ENCODE results near the gene UBASH3B. TPM values are rescaled to one million over a fixed set of nuclear protein-coding genes. Genes with fewer than 3 reads are reported as not detected.

UBASH3B gene
- polyA plus RNA-seq, 1 experiment = 19.1 TPM

GRCh38 chr11:122646549-122647340 lies 8.8 kb upstream of the UBASH3B start:
- ChIA-PET CTCF (interaction anchor here (1.0 to 2.0 kb wide), 6 partner anchors 10 to 207 kb away, joined by 3 to 11 read pairs (median 8); no protein-coding TSS in a partner anchor), POLR2A (no interaction called here)
- H3K4me3 ChIP-seq (ENCODE audit: low read depth, low read length) = no peak overlapping the region
- TF ChIP-seq CTCF (IDR thresholded peaks at IDR 0.05; ENCODE audit: low read depth, low read length) = no peak
- H3K27ac ChIP-seq (ENCODE audit: low read depth, low read length) = peak overlapping the region; percentile 74
- DNase-seq (ENCODE audit: low read depth, low spot score) = no peak
- H3K9me3 ChIP-seq (ENCODE audit: control insufficient read depth, insufficient read depth, low read length) = no peaks in the 10 kb centered on the region
- no peaks in the 10 kb centered on the region for H3K27me3 ChIP-seq (ENCODE audit: control insufficient read depth, insufficient read depth, low read length)

GRCh38 chr11:122647736-122648275 lies 7.7 kb upstream of the UBASH3B start:
- POLR2A ChIA-PET = no interaction called here
- no peaks in the 10 kb centered on the region for H3K27me3 ChIP-seq (ENCODE audit: control insufficient read depth, insufficient read depth, low read length)
- CTCF ChIA-PET = interaction anchor here (1.3 to 2.0 kb wide), 5 partner anchors 15 to 206 kb away, joined by 3 to 11 read pairs (median 9); no protein-coding TSS in a partner anchor

GRCh38 chr11:122649116-122649515 lies 6.4 kb upstream of the UBASH3B start:
- H3K27ac ChIP-seq (ENCODE audit: low read depth, low read length) = no peak overlapping the region
- ChIA-PET POLR2A (no interaction called here), CTCF (interaction anchor here (0.6 kb wide), 1 partner anchor 370 kb away, joined by 3 read pairs; no protein-coding TSS in a partner anchor)
- no peak for DNase-seq (ENCODE audit: low read depth, low spot score)
- H3K27me3 ChIP-seq (ENCODE audit: control insufficient read depth, insufficient read depth, low read length) = no peaks in the 10 kb centered on the region
- TF ChIP-seq CTCF (IDR thresholded peaks at IDR 0.05; ENCODE audit: low read depth, low read length) = no peak
- no peaks in the 10 kb centered on the region for H3K9me3 ChIP-seq (ENCODE audit: control insufficient read depth, insufficient read depth, low read length)
- no peak overlapping the region for H3K4me3 ChIP-seq (ENCODE audit: low read depth, low read length)

More at GRCh38 chr11:122647736-122648275, 7.7 kb upstream of the UBASH3B start:
- no peak overlapping the region for H3K4me3 ChIP-seq (ENCODE audit: low read depth, low read length)
- no peak for DNase-seq (ENCODE audit: low read depth, low spot score)
- no peaks in the 10 kb centered on the region for H3K9me3 ChIP-seq (ENCODE audit: control insufficient read depth, insufficient read depth, low read length)
- H3K27ac ChIP-seq (ENCODE audit: low read depth, low read length) = no peak overlapping the region
- TF ChIP-seq CTCF (IDR thresholded peaks at IDR 0.05; ENCODE audit: low read depth, low read length) = no peak

- POLR2A ChIA-PET = no interaction called here
- Histone ChIP-seq H3K27ac (ENCODE audit: low read depth, low read length) (no peak overlapping the region), H3K27me3 (ENCODE audit: control insufficient read depth, insufficient read depth, low read length) (no peaks in the 10 kb centered on the region), H3K4me3 (ENCODE audit: low read depth, low read length) (no peak overlapping the region), H3K9me3 (ENCODE audit: control insufficient read depth, insufficient read depth, low read length) (no peaks in the 10 kb centered on the region)
- CTCF ChIA-PET = no interaction called here
- TF ChIP-seq CTCF (IDR thresholded peaks at IDR 0.05; ENCODE audit: low read depth, low read length) = no peak
- no peak for DNase-seq (ENCODE audit: low read depth, low spot score)
These were observed 4.9 kb upstream of the UBASH3B start for GRCh38 chr11:122650619-122651018.

GRCh38 chr11:122652495-122652894 lies 3.0 kb upstream of the UBASH3B start:
- H3K9me3 ChIP-seq (ENCODE audit: control insufficient read depth, insufficient read depth, low read length) = no peaks in the 10 kb centered on the region; the same call in 1 of the 2 replicates
- no peak for DNase-seq (ENCODE audit: low read depth, low spot score)
- TF ChIP-seq CTCF (IDR thresholded peaks at IDR 0.05; ENCODE audit: low read depth, low read length) = no peak
- H3K4me3 ChIP-seq (ENCODE audit: low read depth, low read length) = no peak overlapping the region
- POLR2A ChIA-PET = no interaction called here
- no peaks in the 10 kb centered on the region for H3K27me3 ChIP-seq (ENCODE audit: control insufficient read depth, insufficient read depth, low read length)
- CTCF ChIA-PET = interaction anchor here (1.2 to 1.6 kb wide), 2 partner anchors 128 to 201 kb away, joined by 7 to 8 read pairs; no protein-coding TSS in a partner anchor
- no peak overlapping the region for H3K27ac ChIP-seq (ENCODE audit: low read depth, low read length)
